Esophagus squamous epithelium (tissue), 5 donors: ENCODE measurements around the gene OR4D10. TPM values are rescaled to one million over a fixed set of nuclear protein-coding genes. Genes with fewer than 3 reads are reported as not detected.

Experiments used
- DNase-seq: peaks from one replicate; lab custom pipeline; 2025; lab: John Stamatoyannopoulos, UW
- H3K27ac ChIP-seq, 4 donors: fragments of 200-600 bp; sonication (generic); one replicate each; pipeline ENCODE4 v1.5.1; 2016 to 2019; ENCODE audit warnings: mild to moderate bottlenecking in 1 of 4
- H3K27me3 ChIP-seq, 4 donors: fragments of 200-600 bp; sonication (generic); 1 replicate in 3 of 4; 2 replicates in 1 of 4; pipeline versions ENCODE4 v1.5.1 to v1.6.0; 2017 to 2021; ENCODE audit warnings: antibody characterized with exemption in 1 of 4
- H3K36me3 ChIP-seq, 3 donors: fragments of 200-600 bp; sonication (generic); one replicate each; pipeline ENCODE4 v1.5.1; 2016 to 2019
- H3K4me1 ChIP-seq, 3 donors: fragments of 200-600 bp; sonication (generic); one replicate each; pipeline ENCODE4 v1.5.1; 2017 to 2019
- H3K4me3 ChIP-seq, 4 donors: fragments of 200-600 bp; sonication (generic); 1 replicate in 3 of 4; 2 replicates in 1 of 4; pipeline ENCODE4 v1.5.1; 2016 to 2019; ENCODE audit warnings: mild to moderate bottlenecking in 2 of 4, moderate library complexity in 1 of 4
- H3K9me3 ChIP-seq, 3 donors: fragments of 200-600 bp; sonication (generic); one replicate each; pipeline ENCODE4 v1.5.1; 2016 to 2019
- POLR2A ChIP-seq, 4 donors: fragments of 450-650 bp; IDR thresholded peaks; one replicate each; pipeline ENCODE4 v1.6.1; 2017; ENCODE audit warnings: antibody characterized with exemption in 4 of 4, mild to moderate bottlenecking in 4 of 4, moderate library complexity in 3 of 4
- WGBS, 2 donors: methylation state at CpG; one replicate each; pipeline ENCODE4 v1.1.5; 2018; 5-methylcytosine and 5-hydroxymethylcytosine counted together
- intact Hi-C: fragments of 100-400 bp; cut with DNase I; formaldehyde crosslinking; loops from one replicate; pipeline ENCODE4 v1.15.0; 2022
- total RNA-seq, 4 donors: library from RNA; depleted of rRNA; stranded (reverse); fragments of >200 nt; gene quantifications; one replicate each; pipeline ENCODE4 v1.1.0, GENCODE V29; 2016
- TF ChIP-seq, protein P1 (sequence below), 6 experiments: fragments of 450-650 bp in 4 of 6; fragments of 200-600 bp in 2 of 6; sonication (generic) in 2 of 6; IDR thresholded peaks; one replicate each; pipeline ENCODE4 v1.5.1; 2016 to 2019; ENCODE audit warnings: antibody characterized with exemption in 6 of 6, mild to moderate bottlenecking in 4 of 6, moderate library complexity in 4 of 6
- donor health status: DM: yes; HTN: yes; CAD: no.

OR4D10 gene
- total RNA-seq, result not detected

DNA sequence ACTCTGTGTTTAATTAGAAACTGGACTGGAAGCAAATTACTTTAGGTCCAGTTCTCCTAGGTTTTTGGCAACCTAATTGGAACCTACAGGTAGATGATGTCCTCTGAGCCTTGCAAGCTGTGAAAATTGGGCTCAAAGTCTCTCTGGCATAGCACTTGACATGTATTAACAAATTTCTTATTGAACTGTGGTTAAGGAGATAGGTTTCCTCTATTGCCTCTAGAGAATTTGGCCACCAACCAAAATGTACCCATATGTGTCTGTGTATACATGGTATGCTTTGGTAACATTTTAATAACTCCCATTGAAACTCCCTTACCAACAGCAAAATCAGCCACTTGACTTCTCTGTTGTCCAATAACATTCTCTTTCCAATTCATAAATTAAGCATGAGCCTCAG, at the start of gene OR4D10:
TSS of gene OR4D10 (plus strand) at position 301 of the 400 bp plus-strand sequence. CDS start 4,115 bp downstream, outside the sequence.
- H3K4me3 ChIP-seq, result no peak within 1 kb of the TSS
- no peak for DNase-seq
- H3K4me1 ChIP-seq, result no peaks in the 10 kb centered on the region
- H3K36me3 ChIP-seq, result no peaks in the 10 kb centered on the region
- TF ChIP-seq, protein P1, sequence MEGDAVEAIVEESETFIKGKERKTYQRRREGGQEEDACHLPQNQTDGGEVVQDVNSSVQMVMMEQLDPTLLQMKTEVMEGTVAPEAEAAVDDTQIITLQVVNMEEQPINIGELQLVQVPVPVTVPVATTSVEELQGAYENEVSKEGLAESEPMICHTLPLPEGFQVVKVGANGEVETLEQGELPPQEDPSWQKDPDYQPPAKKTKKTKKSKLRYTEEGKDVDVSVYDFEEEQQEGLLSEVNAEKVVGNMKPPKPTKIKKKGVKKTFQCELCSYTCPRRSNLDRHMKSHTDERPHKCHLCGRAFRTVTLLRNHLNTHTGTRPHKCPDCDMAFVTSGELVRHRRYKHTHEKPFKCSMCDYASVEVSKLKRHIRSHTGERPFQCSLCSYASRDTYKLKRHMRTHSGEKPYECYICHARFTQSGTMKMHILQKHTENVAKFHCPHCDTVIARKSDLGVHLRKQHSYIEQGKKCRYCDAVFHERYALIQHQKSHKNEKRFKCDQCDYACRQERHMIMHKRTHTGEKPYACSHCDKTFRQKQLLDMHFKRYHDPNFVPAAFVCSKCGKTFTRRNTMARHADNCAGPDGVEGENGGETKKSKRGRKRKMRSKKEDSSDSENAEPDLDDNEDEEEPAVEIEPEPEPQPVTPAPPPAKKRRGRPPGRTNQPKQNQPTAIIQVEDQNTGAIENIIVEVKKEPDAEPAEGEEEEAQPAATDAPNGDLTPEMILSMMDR (IDR thresholded peaks at IDR 0.05), result no peak
- no peak for TF ChIP-seq POLR2A (IDR thresholded peaks at IDR 0.05)
- no peaks in the 10 kb centered on the region for H3K27me3 ChIP-seq
- no peaks in the 10 kb centered on the region for H3K9me3 ChIP-seq
- intact Hi-C loops, result no loop called here
- no peak within 1 kb of the TSS for H3K27ac ChIP-seq

DNA sequence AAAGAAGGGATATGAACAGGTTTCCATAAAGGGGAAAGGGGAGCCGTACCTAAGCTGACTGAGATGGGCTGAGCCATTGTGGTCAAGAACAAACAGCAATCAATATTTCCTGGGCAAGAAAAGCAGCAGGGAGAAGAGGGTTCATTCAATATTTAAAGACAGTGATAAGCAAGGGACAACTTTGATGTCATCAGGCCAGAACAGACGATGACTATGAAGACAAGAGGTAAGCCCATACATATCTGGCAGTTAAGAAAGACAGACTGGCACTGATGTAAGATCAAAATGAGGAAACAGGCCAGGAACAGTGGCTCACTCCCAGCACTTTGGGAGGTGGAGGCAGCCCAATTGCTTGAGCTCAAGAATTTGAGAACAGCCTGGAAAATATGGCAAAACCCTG, 49.3 kb upstream of the OR4D10 start:
- Histone ChIP-seq H3K4me3 (no peak overlapping the region), H3K27ac (no peak overlapping the region)
- intact Hi-C loops, result no loop called here

DNA sequence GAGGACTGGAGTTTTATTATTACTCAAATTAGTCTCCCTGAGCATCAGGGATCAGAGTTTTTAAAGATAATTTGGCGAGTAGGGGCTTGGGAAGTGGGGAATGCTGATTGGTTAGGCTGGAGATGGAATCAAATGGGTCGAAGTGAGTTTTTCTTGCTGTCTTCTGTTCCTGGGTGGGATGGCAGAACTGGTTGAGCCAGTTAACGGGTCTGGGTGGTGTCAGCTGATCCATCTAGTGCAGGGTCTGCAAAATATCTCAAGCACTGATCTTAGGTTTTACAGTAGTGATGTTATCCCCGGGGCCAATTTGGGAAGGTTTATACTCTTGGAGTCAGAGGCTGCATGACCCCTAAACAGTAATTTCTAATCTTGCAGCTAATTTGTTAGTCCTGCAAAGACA, 48.0 kb upstream of the OR4D10 start:
- no peak for DNase-seq
- Histone ChIP-seq H3K4me3 (no peak overlapping the region), H3K36me3 (no peaks in the 10 kb centered on the region), H3K4me1 (no peaks in the 10 kb centered on the region), H3K9me3 (no peaks in the 10 kb centered on the region), H3K27me3 (no peaks in the 10 kb centered on the region), H3K27ac (no peak overlapping the region)
- no peak for TF ChIP-seq POLR2A (IDR thresholded peaks at IDR 0.05)
- TF ChIP-seq, protein P1 (IDR thresholded peaks at IDR 0.05), result no peak
- 35 to 67% methylated on average over 3 of the region's 4 CpGs for WGBS, 2 donors
- intact Hi-C loops, result no loop called here

More for the DNA sequence above, 49.3 kb upstream of the OR4D10 start:
- no peak for DNase-seq
- no peaks in the 10 kb centered on the region for H3K9me3 ChIP-seq
- 38 to 56% methylated on average over 2 of the region's 2 CpGs for WGBS, 2 donors
- no peak for TF ChIP-seq POLR2A (IDR thresholded peaks at IDR 0.05)
- TF ChIP-seq, protein P1 (IDR thresholded peaks at IDR 0.05), result no peak
- no peaks in the 10 kb centered on the region for H3K27me3 ChIP-seq
- H3K4me1 ChIP-seq, result no peaks in the 10 kb centered on the region
- no peaks in the 10 kb centered on the region for H3K36me3 ChIP-seq

DNA sequence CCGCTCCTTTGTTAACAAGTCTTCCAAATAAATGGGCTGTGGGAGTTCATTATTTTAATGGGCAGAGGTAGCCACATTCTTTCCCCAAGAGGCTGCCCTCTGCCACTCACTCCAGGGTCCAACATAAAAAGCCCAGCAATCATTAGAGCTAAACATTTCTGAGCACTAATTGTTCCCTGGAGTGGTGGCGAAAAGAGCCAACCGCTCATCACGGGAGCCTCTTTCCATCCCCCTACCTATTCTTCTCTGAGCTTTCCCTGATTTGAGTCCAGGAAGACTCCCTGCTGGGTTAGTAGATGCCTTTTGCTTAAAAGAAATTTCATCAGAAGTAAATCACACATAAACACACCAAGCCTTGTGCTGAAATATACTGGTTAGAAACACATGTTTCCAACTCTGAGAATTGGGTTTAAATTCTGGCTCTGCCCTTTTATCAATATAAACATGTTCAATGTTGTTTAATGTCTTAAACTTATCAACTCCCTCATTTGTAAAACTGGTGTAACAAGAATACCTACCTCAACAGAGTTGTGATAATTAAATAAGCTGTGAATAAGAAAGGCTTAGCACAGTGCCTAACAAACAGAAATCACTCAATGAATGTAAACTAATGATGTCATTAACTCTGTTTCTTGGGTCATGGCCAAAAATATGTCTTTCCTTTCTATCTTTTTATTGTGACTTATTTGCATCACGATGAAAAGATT, 46.6 kb upstream of the OR4D10 start, which contains the start of gene OR5A2:
TSS of gene OR5A2 (minus strand) at position 53 of the 707 bp plus-strand sequence. CDS start 3,460 bp downstream, outside the sequence.
- H3K27me3 ChIP-seq, result no peaks in the 10 kb centered on the region
- intact Hi-C loops, result no loop called here
- 37 to 56% methylated on average over 5 of the region's 5 CpGs for WGBS, 2 donors
- no peak for DNase-seq
- TF ChIP-seq, protein P1 (IDR thresholded peaks at IDR 0.05), result no peak
- TF ChIP-seq POLR2A (IDR thresholded peaks at IDR 0.05), result no peak
- no peaks in the 10 kb centered on the region for H3K36me3 ChIP-seq
- H3K4me1 ChIP-seq, result no peaks in the 10 kb centered on the region
- H3K4me3 ChIP-seq, result no peak within 1 kb of the TSS
- H3K27ac ChIP-seq, result no peak within 1 kb of the TSS
- H3K9me3 ChIP-seq, result no peaks in the 10 kb centered on the region

DNA sequence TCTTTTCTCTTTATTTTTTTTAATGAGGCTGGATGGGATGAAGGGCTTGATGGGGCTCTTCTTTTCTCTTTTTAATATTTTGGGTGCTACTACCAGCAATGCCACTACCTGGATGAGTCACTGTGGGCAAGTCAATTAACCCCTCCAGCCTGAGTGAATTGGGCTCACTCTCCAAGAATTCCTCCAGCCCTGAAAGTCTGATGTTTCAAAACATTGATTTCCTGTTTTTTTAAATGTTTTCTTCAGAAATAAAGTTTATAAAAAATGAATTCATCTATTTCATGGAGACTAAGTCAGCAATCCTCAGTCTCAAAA, 46.1 kb upstream of the OR4D10 start:
- Histone ChIP-seq H3K27me3 (no peaks in the 10 kb centered on the region), H3K4me3 (no peak overlapping the region), H3K9me3 (no peaks in the 10 kb centered on the region), H3K36me3 (no peaks in the 10 kb centered on the region), H3K27ac (no peak overlapping the region), H3K4me1 (no peaks in the 10 kb centered on the region)
- TF ChIP-seq, protein P1 (IDR thresholded peaks at IDR 0.05), result no peak
- no peak for TF ChIP-seq POLR2A (IDR thresholded peaks at IDR 0.05)
- intact Hi-C loops, result no loop called here
- DNase-seq, result no peak
